KMS-11 (cell line): ENCODE measurements around the gene IFT74.

Experiments
- H2AFZ ChIP-seq: fragments of 200-600 bp; sonication (generic); 2 replicates; pipeline ENCODE4 v1.6.1; 2016; ENCODE audit warnings: antibody characterized with exemption, mixed run types, low read depth
- H3K27ac ChIP-seq: fragments of 200-600 bp; sonication (generic); 2 replicates; pipeline ENCODE4 v1.6.1; 2016; ENCODE audit warnings: mild to moderate bottlenecking, mixed run types
- H3K27me3 ChIP-seq: fragments of 200-600 bp; sonication (generic); 2 replicates; pipeline ENCODE4 v1.6.1; 2017; ENCODE audit warnings: mild to moderate bottlenecking, low read depth, mixed run types, moderate library complexity; ENCODE audit not compliant: insufficient read depth
- H3K36me3 ChIP-seq: fragments of 200-600 bp; sonication (generic); 2 replicates; pipeline ENCODE4 v1.6.1; 2017; ENCODE audit warnings: mild to moderate bottlenecking, mixed run types; ENCODE audit not compliant: insufficient read depth
- H3K4me1 ChIP-seq: fragments of 200-600 bp; sonication (generic); 2 replicates; pipeline ENCODE4 v1.6.1; 2016; ENCODE audit warnings: mild to moderate bottlenecking, low read depth, mixed run types; ENCODE audit not compliant: poor library complexity, severe bottlenecking
- H3K4me2 ChIP-seq: fragments of 200-600 bp; sonication (generic); 2 replicates; pipeline ENCODE4 v1.7.0; 2016; ENCODE audit warnings: mild to moderate bottlenecking, mixed run types
- H3K4me3 ChIP-seq: fragments of 200-600 bp; sonication (generic); IDR thresholded peaks from 2 replicates; pipeline ENCODE4 v1.6.1; 2017; ENCODE audit warnings: low read depth, low read length, mixed read lengths; ENCODE audit not compliant: insufficient read depth
- H3K79me2 ChIP-seq: fragments of 200-600 bp; sonication (generic); 2 replicates; pipeline ENCODE4 v1.6.1; 2016; ENCODE audit warnings: low read depth, mixed run types; ENCODE audit not compliant: insufficient read depth
- H3K9ac ChIP-seq: fragments of 200-600 bp; sonication (generic); 2 replicates; pipeline ENCODE4 v1.6.1; 2016; ENCODE audit warnings: mild to moderate bottlenecking, mixed run types
- H4K20me1 ChIP-seq: fragments of 200-600 bp; sonication (generic); 2 replicates; pipeline ENCODE4 v1.6.1; 2016; ENCODE audit warnings: mild to moderate bottlenecking, mixed run types; ENCODE audit not compliant: insufficient read depth
- TF ChIP-seq, protein P1 (sequence below): fragments of 200-600 bp; sonication (generic); conservative IDR thresholded peaks from 2 replicates; pipeline ENCODE4 v1.6.1; 2017; ENCODE audit warnings: low read depth, mild to moderate bottlenecking, antibody characterized with exemption, low read length, moderate library complexity, mixed read lengths

The IFT74 gene

DNA sequence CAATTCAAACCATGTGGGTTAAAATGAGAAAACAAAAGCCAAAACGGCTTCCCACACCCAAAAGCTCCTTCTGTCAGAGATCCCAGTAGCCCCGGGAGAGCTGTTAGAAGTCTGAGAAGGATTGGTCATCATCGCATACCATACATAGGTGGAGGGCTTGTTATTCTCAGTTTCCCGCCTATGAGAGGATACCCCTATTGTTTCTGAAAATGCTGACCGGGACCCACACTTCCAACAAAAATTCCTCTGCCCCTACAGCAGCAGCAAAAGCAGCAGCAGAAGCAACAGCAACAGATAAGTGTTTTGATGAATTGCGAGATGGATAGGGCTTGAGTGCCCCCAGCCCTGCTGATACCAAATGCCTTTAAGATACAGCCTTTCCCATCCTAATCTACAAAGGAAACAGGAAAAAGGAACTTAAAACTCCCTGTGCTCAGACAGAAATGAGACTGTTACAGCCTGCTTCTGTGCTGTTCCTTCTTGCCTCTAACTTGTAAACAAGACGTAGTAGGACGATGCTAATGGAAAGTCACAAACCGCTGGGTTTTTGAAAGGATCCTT is 152.8 kb downstream of the IFT74 start, which contains the start of gene TEK:
Gene TEK, plus strand, starts transcription at position 245 of the 561 bp plus-strand sequence. CDS start 366 bp downstream, outside the sequence.
- TF ChIP-seq, protein P1, sequence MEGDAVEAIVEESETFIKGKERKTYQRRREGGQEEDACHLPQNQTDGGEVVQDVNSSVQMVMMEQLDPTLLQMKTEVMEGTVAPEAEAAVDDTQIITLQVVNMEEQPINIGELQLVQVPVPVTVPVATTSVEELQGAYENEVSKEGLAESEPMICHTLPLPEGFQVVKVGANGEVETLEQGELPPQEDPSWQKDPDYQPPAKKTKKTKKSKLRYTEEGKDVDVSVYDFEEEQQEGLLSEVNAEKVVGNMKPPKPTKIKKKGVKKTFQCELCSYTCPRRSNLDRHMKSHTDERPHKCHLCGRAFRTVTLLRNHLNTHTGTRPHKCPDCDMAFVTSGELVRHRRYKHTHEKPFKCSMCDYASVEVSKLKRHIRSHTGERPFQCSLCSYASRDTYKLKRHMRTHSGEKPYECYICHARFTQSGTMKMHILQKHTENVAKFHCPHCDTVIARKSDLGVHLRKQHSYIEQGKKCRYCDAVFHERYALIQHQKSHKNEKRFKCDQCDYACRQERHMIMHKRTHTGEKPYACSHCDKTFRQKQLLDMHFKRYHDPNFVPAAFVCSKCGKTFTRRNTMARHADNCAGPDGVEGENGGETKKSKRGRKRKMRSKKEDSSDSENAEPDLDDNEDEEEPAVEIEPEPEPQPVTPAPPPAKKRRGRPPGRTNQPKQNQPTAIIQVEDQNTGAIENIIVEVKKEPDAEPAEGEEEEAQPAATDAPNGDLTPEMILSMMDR: no peak
- no peak within 1 kb of the TSS for H3K4me3 ChIP-seq
- H3K27me3 ChIP-seq: no peaks in the 10 kb centered on the region
- H3K36me3 ChIP-seq: no peaks in the 10 kb centered on the region
- no peaks in the 10 kb centered on the region for H3K79me2 ChIP-seq
- H3K9ac ChIP-seq: no peak within 1 kb of the TSS
- H3K4me1 ChIP-seq: no peaks in the 10 kb centered on the region
- no peak within 1 kb of the TSS for H3K4me2 ChIP-seq
- H2AFZ ChIP-seq: no peak within 1 kb of the TSS
- H4K20me1 ChIP-seq: no peaks in the 10 kb centered on the region
- no peak within 1 kb of the TSS for H3K27ac ChIP-seq

DNA sequence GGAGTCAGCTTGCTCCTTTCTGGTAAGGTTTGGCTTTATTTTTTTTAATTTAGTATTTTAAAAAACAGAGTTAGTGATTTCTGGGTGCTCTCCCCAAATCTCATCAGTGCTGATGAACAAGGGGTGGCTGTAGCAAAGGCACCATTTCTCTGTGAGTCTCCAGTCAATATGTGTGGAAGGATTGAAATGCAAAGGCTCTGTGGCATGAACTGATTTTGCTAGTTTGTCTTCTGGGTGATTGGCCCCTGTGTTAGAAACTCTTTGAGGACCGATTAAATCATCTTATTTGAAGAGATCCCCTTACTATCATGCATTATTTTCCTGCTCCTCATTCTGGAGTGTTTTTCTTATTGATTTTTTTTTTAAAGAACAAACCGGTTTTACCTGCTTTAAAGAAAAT is 153.4 kb downstream of the IFT74 start:
- TF ChIP-seq, protein P1: no peak
- no peak overlapping the region for H3K27ac ChIP-seq

DNA sequence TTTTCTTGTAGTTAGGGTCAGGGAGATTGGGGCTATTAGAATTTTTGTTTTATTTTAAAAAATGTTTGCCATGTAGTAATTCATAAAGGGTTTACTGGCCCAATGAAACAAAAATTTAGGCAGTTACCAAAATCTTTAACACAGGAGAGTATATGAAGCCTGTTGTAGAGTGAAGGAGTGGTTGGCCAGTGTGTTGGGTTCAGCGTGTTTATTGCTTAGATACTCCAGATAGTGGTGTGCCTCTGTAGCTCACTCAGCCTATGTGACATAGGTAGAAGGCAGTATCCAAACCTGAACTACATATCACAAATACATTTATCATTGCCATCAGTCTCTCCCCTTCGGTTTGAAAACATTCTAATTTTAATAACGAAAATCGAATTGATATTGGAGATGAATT is 154.0 kb downstream of the IFT74 start:
- no peak overlapping the region for H3K9ac ChIP-seq
- no peaks in the 10 kb centered on the region for H3K36me3 ChIP-seq
- H3K4me3 ChIP-seq: no peak overlapping the region
- no peaks in the 10 kb centered on the region for H3K27me3 ChIP-seq
- no peak overlapping the region for H2AFZ ChIP-seq
- H3K27ac ChIP-seq: no peak overlapping the region
- no peaks in the 10 kb centered on the region; the same call in 1 of the 2 replicates for H3K79me2 ChIP-seq
- H4K20me1 ChIP-seq: no peaks in the 10 kb centered on the region
- no peak overlapping the region for H3K4me2 ChIP-seq
- no peaks in the 10 kb centered on the region for H3K4me1 ChIP-seq
- TF ChIP-seq, protein P1: no peak

More for the DNA sequence above, 153.4 kb downstream of the IFT74 start:
- no peak overlapping the region for H2AFZ ChIP-seq
- H3K36me3 ChIP-seq: no peaks in the 10 kb centered on the region
- no peak overlapping the region for H3K9ac ChIP-seq
- no peak overlapping the region for H3K4me3 ChIP-seq
- H3K4me2 ChIP-seq: no peak overlapping the region
- no peaks in the 10 kb centered on the region for H3K27me3 ChIP-seq
- H3K79me2 ChIP-seq: no peaks in the 10 kb centered on the region
- no peaks in the 10 kb centered on the region for H3K4me1 ChIP-seq
- H4K20me1 ChIP-seq: no peaks in the 10 kb centered on the region

DNA sequence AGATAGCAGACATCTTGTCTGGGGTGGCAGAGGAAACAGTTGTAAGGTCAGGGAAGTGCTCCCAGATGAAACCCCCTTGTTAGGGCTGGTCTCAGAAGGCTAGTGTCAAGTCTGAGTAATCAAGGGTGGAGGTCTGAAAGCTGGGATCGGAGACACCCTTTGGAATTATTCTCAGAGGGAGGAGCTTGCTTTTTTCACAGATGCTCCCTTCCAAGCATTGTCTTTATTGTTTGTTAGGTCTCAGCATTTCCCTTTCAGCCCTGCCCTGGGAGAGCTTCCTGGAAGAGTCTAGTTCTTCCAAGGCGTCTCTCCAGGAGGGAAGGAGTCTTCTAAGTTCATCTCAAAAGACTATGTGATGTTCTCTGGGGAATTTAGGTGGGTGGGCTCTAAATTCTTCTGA is 156.0 kb downstream of the IFT74 start:
- TF ChIP-seq, protein P1: no peak
- H3K9ac ChIP-seq: no peak overlapping the region
- no peaks in the 10 kb centered on the region for H3K27me3 ChIP-seq
- no peak overlapping the region for H3K27ac ChIP-seq
- no peak overlapping the region for H3K4me2 ChIP-seq
- no peaks in the 10 kb centered on the region for H4K20me1 ChIP-seq
- H3K4me1 ChIP-seq: no peaks in the 10 kb centered on the region
- H3K36me3 ChIP-seq: no peaks in the 10 kb centered on the region
- no peaks in the 10 kb centered on the region; the same call in 1 of the 2 replicates for H3K79me2 ChIP-seq
- H2AFZ ChIP-seq: no peak overlapping the region
- no peak overlapping the region for H3K4me3 ChIP-seq
